K562 (cell line): ENCODE data around the gene RARRES2. TPM values are rescaled to one million over a fixed set of nuclear protein-coding genes. Genes with fewer than 3 reads are reported as not detected.

Experiments
- BRF1 ChIP-seq: IDR thresholded peaks from 3 replicates; pipeline ENCODE4 v1.6.1; 2011; ENCODE audit warnings: borderline replicate concordance, mild to moderate bottlenecking; ENCODE audit not compliant: insufficient read length; ENCODE audit errors: extremely low read depth
- MGA ChIP-seq: fragments of 450-650 bp; IDR thresholded peaks from 2 replicates; pipeline ENCODE4 v1.6.1; 2016; ENCODE audit warnings: mild to moderate bottlenecking, moderate library complexity
- RBM25 ChIP-seq: fragments of 200-400 bp; formaldehyde crosslinking; IDR thresholded peaks from 2 replicates; pipeline ENCODE4 v1.6.1; 2018; ENCODE audit warnings: low read length, low read depth, moderate library complexity; ENCODE audit not compliant: severe bottlenecking
- ZBTB43 ChIP-seq: sonication (generic); formaldehyde crosslinking; IDR thresholded peaks from 2 replicates; pipeline ENCODE4 v1.8.0; 2023; ENCODE audit warnings: mild to moderate bottlenecking, missing genetic modification reagents
- ZNF444 ChIP-seq: fragments of 250-450 bp; sonication (Bioruptor Pico); IDR thresholded peaks from 2 replicates; pipeline ENCODE4 v1.4.0; 2020; ENCODE audit warnings: mild to moderate bottlenecking, moderate library complexity
- ZNF583 ChIP-seq: fragments of 250-450 bp; sonication (Bioruptor Pico); IDR thresholded peaks from 2 replicates; pipeline ENCODE4 v1.4.0; 2020
- polyA plus RNA-seq, 8 experiments: library from polyadenylated mRNA; depleted of rRNA in 4 of 8; stranded (reverse) in 5 of 8; unstranded in 3 of 8; fragments of >200 nt; fragmentation: Nextera tagmentation in 2 of 8; fragmentation: Illumina TruSeq in 1 of 8; extraction: Ambion mirVana in 2 of 8; extraction: Trizol in 1 of 8; gene quantifications; 2 replicates each; pipeline versions ENCODE4 v1.2.1 to v1.2.3, GENCODE V29; 2011 to 2014; ENCODE audit warnings: inconsistent platforms in 1 of 8, missing spikeins in 1 of 8
- total RNA-seq, 7 experiments: library from RNA; depleted of rRNA in 6 of 7; stranded (reverse); fragments of >200 nt in 6 of 7; fragmentation: Illumina TruSeq in 2 of 7; extraction: Trizol in 2 of 7; gene quantifications; 2 replicates each; pipeline versions ENCODE4 v1.2.1 to v1.2.3, GENCODE V29; 2011 to 2021; ENCODE audit warnings: low replicate concordance in 1 of 7

The RARRES2 gene
- total and polyA plus RNA-seq, 9 of the 15 experiments (the other 6 are each of a cell fraction or from before 2014, with no cell fraction given): 0.11 to 1.7 (median 0.23) TPM; not detected in 6

- peak; percentile 86; the same call in 1 of the 2 replicates for TF ChIP-seq ZNF583 (CRISPR knock-in tag)
- no peak for TF ChIP-seq BRF1
- TF ChIP-seq RBM25: no peak
- TF ChIP-seq ZBTB43 (CRISPR knock-in tag): no peak
- TF ChIP-seq ZNF444: no peak
- TF ChIP-seq MGA: no peak
Observed at GRCh38 chr7:150355666-150356059, 14.2 kb upstream of the RARRES2 start (continued).
